ENCODE data around the gene ASCL5. TPM values are rescaled to one million over a fixed set of nuclear protein-coding genes. Genes with fewer than 3 reads are reported as not detected.

The ASCL5 gene
- total and polyA plus RNA-seq, 9 of the 15 experiments (the other 6 are each of a cell fraction or from before 2014, with no cell fraction given) = 0.09 TPM; not detected in 8

GRCh38 chr1:201153474-201154388, 26.7 kb upstream of the ASCL5 start (continued):
- TF ChIP-seq ARID4B (CRISPR knock-in tag; IDR thresholded peaks at IDR 0.05) (no peak), CHCHD3 (CRISPR knock-in tag; IDR thresholded peaks at IDR 0.05) (no peak), THAP7 (CRISPR knock-in tag; IDR thresholded peaks at IDR 0.05) (no peak), FOXA3 (CRISPR knock-in tag; conservative IDR thresholded peaks at IDR 0.05 in 1 of 2, IDR thresholded peaks at IDR 0.05 in 1 of 2) (peak in 1 of 2 experiments; percentile 10; a peak in 2 of 4 replicates), NONO (IDR thresholded peaks at IDR 0.05; ENCODE audit: low read depth in 2 of 2, low read length in 1 of 2) (no peak; a peak in 1 of 4 replicates), SMC3 (conservative IDR thresholded peaks at IDR 0.05; ENCODE audit: insufficient read depth, low read depth, low read length) (no peak), GABPB1 (CRISPR knock-in tag; IDR thresholded peaks at IDR 0.05) (no peak; the same call in 1 of the 2 replicates), RHOXF2B (CRISPR knock-in tag; conservative IDR thresholded peaks at IDR 0.05) (0 out of 2 replicates have a peak, but pooled peaks have one; percentile 32), ZBTB9 (CRISPR knock-in tag; IDR thresholded peaks at IDR 0.05) (peak; percentile 88; the same call in 1 of the 2 replicates), IRF1 (CRISPR knock-in tag; IDR thresholded peaks at IDR 0.05; ENCODE audit: borderline replicate concordance) (no peak), PRDM10 (IDR thresholded peaks at IDR 0.05; ENCODE audit: partially characterized antibody) (no peak), RB1 (IDR thresholded peaks at IDR 0.05; ENCODE audit: low read depth) (peak; percentile 38; the same call in 1 of the 2 replicates), CBFB (CRISPR knock-in tag; IDR thresholded peaks at IDR 0.05) (peak; percentile 94)

Data from K562 (cell line).